Measurements from ENCODE around the gene SETD1A.

SETD1A gene

DNA sequence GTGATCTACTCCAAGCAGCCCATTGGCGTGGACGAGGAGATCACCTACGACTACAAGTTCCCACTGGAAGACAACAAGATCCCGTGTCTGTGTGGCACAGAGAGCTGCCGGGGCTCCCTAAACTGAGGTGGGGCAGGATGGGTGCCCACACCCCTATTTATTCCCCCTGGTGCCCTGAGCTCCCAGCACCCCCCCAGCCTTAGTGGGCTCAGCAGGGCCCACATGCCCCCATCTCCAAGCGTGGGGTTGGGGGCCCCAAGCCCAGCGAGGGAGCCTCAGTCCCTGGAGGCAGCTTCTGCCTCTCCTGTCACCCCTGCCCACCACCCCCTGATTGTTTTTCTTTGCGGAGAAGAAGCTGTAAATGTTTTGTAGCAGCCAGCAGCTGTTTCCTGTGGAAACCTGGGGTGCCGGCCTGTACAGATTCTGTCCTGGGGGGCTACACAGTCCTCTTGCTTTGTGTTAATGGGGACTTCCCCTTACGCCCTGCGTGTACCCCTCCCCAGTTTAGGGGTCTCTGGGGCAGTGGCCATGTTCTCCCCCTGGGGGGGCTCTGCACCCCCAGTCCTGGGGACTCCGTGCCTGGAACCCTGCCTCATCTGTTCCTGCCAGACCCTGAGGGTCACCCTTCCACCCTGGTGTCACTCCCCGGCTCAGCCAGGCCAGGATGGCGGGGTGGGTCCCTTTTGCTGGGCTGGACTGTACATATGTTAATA is 26.5 kb downstream of the SETD1A start:
- no peak for DNase-seq

DNA sequence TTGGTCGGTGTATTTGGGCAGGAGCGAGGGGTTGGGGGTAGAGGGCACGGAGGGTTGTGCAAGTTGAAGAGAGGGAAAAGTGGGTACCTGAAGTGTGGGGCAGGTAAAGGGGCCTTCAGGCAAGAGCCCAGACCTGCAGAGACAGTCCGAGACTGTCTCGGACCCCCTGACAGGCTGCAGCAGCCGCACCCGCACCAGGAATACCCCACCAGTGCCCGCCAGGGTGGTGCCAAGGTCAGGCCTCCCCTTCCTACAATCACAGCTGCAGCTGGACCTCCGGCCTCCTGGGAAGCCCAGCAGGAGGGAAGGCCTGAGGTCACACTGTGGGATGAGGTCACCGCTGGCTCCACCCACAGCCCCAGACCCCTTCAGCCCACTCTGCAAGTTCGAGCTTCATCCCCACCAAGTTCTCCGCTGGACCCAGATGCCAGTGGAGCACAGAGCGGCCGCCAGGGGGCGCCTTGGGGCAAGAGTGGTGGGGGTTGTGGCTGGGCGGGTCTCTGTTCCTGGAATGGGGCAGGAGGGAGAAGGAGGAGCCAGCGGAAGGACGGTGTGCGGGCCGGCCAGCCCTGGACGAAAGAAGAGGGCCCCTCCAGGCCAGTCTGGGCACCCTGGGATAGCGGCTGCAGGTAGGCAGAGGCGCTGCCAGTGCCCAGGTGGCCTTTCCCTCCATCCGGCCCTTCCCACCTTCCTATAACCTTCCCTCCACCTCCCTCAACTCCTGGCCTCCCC is 27.3 kb downstream of the SETD1A start, which contains the start of gene HSD3B7:
Gene HSD3B7 (plus strand): TSS at position 539 of the 732 bp plus-strand sequence. CDS start 452 bp downstream, outside the sequence.
- peak; percentile 54 for DNase-seq

- DNase-seq = peak; percentile 62
Observed at GRCh38 chr16:30985401-30986128, 28.0 kb downstream of the SETD1A start.

GRCh38 chr16:30986129-30986991 is 28.8 kb downstream of the SETD1A start:
- no peak for DNase-seq

DNA sequence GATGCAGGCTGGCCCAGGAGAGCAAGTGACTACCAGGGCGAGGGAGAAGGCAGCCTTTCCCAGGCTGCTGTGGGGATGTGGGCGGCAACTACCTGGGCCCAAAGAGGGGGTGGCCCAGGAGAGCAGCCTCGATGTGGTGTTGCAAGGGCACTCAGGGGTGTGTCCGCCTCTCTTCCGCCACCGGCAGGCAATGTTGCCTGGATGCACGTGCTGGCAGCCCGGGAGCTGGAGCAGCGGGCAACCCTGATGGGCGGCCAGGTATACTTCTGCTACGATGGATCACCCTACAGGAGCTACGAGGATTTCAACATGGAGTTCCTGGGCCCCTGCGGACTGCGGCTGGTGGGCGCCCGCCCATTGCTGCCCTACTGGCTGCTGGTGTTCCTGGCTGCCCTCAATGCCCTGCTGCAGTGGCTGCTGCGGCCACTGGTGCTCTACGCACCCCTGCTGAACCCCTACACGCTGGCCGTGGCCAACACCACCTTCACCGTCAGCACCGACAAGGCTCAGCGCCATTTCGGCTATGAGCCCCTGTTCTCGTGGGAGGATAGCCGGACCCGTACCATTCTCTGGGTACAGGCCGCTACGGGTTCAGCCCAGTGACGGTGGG is 30.1 kb downstream of the SETD1A start:
- no peak for DNase-seq

DNA sequence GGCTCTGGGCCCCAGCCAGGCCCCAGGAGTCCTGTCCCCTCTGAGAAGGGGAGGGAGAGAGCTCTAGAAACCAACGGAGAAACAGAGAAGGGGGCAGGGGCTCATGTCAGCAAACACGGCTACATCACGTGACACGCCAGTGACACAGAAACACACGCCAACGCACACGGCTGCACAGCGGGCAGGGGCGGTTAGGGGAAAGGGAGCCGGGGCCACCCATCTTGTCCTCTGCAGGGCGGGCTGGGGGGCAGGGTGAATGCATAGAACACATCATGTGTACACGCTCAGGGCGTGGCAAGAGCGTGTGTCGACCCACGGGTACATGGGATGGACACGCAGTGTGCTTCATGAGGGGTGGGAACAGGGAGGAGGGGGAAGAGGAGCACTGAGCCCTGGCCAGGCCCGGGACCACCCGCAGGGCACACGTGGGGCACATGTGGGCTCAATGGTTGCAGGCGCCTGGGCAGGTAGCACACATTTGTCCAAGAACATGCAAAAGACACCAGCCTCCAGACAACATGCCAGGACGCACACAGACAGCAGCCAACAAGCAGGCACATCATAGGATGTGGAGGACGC is 32.0 kb downstream of the SETD1A start:
- no peak for DNase-seq

DNA sequence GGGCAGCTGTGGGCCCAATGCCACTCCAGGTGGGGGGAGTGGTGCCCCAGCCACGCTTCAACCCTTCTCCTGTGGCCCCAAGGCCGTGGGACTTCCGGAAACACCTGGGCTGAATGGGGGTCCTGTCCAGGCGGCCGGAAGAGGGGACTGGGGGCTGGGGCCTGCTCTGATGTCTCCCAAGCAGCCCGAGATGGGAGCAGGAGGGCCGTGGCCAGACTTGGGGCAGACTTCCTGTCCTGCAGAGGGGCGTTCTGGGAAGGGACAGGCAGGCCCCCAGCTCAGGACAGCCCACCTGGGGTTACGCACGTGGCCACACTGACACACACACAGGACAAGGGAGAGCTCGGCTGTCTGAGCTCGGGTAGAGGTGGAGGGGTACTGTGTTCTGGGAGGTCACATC is 32.6 kb downstream of the SETD1A start:
- no peak for DNase-seq

DNA sequence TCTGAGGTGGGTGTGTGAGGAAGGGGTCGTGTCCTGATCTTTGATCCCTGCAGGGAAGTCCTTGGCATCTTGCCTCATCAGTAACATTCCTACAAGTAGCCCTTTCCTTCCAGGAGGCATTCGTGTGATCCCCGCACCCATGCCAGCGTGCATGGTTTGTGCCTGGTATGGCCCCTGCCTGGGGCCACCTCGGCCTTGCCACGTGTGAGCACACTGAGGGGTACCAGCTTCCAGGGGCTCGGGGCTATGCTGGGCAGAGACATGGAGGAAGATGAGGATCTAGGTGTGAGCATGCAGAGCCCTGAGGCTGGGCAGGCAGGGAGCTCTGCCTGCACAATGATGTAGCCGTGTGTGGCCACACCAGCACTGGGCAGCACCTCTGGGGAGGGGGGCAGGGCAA is 33.5 kb downstream of the SETD1A start:
- DNase-seq = no peak

- no peak for DNase-seq
Observed at GRCh38 chr16:30992276-30992780, 34.8 kb downstream of the SETD1A start.

DNA sequence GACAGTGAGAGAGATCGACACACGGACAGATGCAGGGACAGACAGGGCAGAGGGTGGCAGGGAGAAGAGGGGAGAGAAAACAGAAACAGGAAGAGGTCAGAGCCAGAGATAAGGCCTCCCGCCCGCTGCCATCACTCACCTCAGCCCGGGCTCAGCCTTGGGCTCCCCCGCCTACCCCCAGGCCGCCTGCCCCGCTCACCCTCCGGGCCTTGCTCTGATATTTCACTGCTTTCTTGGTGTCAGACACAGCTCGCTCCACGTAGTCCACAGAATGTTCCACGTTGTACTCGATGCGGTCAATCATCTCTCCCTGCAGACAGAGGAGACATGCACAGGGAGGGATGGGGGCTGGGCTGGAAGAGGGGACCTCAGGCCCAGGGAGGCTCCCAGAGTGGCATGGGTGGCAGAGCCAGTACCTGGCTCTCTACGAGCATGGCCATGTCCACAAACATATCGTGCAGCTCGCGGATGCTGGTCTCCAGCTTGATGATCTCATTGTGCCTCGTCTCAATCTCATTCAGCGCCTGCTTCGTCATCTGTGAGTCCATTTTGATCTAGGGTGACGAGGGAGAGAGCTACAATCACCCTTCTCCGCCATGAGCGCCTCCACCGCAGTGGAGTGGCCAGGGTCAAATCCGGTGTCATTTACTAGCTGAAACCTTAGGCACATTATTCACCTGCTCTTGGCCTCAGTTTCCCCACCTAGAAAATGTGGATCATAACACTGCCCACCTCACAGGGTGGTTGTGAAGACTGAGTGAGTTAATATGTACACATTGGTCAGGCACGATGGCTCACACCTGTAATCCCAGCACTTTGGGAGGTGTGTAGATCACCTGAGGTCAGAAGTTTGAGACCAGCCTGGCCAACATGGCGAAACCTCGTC is 35.6 kb downstream of the SETD1A start:
- DNase-seq = no peak

DNA sequence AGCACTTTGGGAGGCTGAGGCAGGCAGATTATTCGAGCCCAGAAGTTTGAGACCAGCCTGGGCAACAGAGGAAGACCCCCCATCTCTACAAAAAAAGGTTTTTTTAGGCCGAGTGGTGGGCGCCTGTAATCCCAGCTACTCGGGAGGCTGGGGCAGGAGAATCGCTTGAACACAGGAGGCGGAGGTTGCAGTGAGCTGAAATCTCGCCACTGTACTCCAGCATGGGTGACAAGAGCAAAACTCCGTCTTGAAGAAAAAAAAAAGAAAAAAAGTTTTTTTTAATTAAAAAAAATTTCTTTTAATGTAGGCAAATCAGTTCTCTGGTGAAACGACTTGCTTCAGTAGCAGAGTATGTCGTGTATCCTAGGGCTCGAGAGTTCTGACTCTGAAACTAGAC is 38.4 kb downstream of the SETD1A start:
- DNase-seq = no peak

DNA sequence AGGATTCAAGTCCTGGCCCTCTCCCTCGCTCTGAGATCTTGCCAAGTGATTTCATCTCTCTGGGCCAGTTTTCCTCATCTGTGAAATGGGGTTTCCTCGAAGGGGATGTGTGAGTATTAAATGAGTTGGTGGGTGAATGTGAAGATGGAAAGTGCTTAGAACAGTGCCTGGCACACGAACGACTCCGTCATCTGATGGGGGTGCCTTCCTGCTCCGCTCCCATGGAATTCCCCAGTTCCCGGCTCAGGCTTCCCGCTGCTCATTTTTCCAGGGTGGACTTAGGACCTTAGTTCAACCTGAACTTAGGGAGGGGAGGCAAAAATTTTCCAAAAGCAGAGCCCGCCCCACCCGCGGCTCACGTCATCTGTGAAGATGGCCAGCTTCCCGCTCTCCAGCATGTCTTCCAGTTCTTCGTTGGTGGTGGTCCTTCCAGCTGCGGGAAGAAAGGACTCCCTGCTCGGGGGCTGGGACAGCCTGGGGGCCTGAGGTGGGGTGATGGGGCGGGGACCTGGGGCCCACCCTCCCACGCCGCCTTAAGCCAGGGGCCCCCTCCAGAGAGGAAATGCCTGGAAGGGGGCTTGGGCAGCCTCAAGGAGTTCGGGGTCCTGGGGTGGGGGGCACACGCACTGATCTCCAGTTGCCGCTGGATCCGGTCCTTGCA is 38.9 kb downstream of the SETD1A start:
- no peak for DNase-seq

DNA sequence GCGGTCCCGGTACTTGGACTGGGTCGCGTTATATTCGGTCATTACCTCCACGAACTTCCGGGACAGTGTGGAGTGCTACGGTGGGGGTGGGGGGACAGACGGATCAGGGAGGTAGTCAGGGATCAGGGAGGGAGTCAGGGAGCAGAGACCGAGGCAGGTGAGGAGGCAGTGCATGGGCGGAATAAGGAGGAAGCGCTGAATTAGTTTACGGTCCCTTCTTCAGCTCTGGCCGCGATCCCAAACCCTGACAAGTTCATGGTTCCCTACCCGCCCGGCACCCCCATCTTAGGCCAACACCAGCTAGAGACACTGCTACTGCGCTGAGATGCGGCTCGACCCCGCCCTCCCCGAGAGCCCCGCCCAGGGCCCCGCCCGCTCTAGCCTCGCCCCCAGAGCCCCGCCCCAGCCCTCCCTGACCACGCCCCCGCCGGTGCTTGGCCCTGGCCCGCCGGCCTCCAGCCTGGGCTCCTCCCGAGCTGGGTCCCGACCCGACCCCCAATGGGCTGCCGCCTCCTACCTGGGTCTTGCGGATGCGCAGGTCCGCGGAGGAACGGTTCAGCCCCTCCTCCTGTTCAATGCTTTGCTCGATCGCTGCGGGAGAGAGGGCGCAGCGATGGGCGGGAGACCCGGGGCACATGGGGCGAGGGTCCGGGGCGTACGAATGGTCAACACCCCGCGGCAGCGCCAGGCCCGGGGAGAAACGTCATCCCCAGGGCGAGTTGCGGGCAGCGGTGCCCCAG is 39.6 kb downstream of the SETD1A start:
- peak; percentile 36 for DNase-seq

DNA sequence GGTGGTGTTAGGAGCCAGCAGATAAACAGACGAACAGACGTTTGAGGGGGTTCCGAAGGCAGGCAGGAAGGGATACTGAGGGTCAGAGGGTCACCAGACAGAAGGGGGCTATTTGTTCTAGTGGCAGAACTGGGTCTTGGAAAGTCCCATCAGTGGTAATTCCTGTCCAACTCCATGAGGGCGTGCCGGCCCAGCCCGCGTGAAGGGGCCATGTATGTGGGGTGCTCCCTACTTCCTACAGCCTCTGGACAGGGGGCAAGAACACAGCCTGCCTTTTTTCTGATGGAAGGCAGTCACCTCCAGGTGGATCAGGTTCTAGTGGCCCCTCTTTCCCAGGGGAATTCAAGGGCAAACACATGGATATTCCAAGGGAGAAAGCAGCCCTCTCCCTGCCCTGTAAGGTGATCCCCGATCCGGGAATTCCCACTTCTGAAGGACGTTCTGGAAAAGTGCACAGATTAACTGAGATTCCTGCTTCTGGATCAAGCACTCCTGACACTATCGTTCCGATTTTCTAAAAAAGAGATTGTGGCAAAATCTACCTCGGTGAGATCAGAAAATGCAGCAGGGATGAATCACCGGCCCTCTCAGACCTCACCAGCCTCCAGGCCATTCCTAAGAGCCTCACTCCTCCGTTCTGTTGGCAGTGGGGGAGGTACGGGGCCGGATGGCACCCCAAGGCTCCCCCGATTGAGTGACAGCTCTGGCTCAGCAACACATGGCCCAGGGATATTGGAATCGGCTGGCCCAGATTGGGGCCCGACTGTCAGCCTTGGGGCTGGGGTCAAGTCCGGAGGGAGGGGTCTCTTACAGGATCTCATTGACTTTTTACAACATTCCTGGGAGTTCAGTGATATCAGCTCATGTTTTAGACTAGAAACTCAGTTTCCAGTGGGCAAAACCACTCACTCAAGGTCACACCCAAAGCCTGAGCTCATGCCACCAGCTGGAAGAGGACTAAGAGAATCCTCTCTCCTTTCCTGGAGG is 40.5 kb downstream of the SETD1A start:
- DNase-seq = no peak

DNA sequence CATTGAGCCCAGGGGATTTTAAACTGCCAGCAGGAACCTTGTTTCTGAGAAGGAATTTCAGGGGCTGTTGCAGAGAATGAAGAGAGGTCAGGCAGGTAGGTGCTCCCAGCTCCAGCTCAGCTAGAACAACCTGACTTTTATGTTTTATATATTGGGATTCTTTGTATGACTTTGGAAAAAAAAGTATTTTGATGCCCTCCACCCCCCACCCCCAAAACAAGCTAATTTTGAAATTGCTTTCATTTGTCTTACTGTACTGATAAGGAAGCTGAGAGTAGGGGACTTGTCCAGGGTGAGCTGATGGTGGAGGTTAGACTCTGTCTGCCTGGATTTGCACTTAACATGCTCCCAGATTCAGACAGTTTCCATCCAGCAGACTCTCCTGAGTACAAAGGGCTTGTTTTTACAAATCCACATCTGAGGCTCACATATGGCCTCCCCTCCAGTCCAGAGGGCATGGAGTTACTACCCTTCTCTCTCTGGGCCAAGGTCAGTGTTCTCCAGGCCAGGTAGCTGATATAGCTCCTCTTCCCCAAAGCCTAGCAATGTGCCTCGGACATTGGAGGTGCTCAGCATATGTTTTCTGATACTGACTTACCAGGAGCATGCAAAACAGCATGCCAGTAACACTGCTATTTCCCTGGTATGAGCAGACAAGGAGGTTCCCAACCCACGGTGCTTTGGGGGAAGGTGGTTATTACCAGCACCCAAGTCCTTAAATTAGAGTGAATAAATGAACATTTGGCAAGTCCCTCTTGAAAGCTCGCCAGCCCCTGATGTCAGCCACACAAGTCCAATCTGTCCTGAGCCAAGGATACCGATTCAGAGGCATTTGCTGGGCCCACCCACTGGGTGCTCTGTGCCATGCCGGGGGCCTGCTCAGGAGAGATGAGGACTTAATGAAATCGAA is 41.6 kb downstream of the SETD1A start:
- no peak for DNase-seq

DNA sequence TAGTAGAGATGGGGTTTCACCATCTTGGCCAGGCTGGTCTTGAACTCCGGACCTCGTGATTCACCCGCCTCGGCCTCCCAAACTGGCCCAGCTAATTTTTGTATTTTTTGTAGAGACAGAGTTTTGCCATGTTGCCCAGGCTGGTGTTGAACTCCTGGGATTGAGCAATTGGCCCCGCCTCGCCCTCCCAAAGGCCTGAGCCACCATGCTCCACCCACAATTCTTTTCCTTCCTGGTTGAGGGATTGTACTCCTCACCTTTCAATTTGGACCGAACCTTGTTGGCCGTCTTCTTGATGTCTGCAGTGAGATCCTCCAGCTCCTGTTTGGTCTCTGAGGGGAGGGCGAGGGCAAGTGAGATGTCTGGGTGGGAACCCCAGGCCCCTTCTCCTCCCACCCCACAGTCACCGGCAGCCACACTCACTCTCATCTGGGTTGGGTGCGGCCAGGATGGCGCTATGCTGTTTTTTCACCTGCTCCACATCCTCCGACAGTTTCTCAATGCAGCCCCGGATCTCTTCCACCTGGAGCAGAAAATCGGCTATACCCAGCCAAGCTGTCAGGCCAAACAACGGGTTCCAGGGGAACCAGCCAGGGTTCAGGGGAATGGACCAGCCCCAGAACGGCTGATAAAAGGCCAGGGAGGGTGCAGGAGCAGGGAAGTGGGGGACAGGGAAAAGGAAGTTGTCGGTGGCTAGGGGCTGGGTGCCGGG is 43.3 kb downstream of the SETD1A start:
- no peak for DNase-seq

Measured in NCI-H2029 (cell line).